Mammary epithelial cell (primary cell): Measurements from ENCODE around the gene ZNF273.

Source experiments
- EZH2 ChIP-seq: IDR thresholded peaks from 2 replicates; pipeline ENCODE4 v1.6.1; 2012; ENCODE audit warnings: low read length, inconsistent platforms, borderline replicate concordance
- TF ChIP-seq, protein P1 (sequence below), 2 donors: IDR thresholded peaks in 1 of 2; conservative IDR thresholded peaks in 1 of 2; 2 replicates each; pipeline ENCODE4 v1.5.1; 2011 to 2012; ENCODE audit warnings: inconsistent platforms in 2 of 2, low read length in 2 of 2, mild to moderate bottlenecking in 2 of 2, control low read depth in 1 of 2, low read depth in 1 of 2; ENCODE audit not compliant: insufficient read depth in 1 of 2; ENCODE audit errors: extremely low read depth in 1 of 2

DNA sequence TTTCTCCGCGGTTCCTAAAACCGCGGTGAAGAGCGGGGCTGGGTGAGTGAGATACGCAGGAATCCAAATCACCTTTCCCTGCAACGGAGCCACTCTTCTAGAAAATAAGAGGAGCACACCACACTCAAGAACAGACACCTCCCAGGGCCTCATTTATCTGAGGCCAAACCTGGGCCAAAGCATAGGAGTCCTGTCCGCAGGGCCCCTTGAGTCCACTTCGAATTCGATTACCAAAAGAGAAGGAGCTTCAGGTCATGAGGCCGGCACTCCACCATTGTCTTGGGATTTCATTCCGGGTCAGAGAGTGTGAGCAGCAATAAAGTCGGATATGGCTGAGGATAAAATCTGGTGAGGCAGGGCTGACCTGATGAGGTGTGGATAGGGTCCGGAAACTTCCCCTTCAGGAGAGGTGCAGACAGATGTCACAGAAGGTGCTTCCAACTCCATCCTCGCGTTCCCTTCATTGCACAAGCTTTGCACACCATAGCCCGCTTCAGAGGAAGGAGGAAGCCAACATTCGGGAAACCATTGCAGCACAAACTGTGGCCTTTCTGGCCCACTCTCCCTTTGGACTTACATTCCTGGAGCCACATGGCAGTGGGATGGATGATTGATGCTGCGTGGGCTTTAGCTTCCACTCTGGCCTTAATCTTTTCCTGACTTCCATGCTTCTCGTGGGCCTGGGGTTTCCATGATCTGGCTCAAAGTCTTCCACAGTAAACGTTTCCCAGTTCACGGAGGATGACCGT lies 27.2 kb upstream of the ZNF273 start:
- TF ChIP-seq, protein P1, sequence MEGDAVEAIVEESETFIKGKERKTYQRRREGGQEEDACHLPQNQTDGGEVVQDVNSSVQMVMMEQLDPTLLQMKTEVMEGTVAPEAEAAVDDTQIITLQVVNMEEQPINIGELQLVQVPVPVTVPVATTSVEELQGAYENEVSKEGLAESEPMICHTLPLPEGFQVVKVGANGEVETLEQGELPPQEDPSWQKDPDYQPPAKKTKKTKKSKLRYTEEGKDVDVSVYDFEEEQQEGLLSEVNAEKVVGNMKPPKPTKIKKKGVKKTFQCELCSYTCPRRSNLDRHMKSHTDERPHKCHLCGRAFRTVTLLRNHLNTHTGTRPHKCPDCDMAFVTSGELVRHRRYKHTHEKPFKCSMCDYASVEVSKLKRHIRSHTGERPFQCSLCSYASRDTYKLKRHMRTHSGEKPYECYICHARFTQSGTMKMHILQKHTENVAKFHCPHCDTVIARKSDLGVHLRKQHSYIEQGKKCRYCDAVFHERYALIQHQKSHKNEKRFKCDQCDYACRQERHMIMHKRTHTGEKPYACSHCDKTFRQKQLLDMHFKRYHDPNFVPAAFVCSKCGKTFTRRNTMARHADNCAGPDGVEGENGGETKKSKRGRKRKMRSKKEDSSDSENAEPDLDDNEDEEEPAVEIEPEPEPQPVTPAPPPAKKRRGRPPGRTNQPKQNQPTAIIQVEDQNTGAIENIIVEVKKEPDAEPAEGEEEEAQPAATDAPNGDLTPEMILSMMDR (conservative IDR thresholded peaks at IDR 0.05 in 1 of 2, IDR thresholded peaks at IDR 0.05 in 1 of 2; ENCODE audit: extremely low read depth in 1 of 2, insufficient read depth in 1 of 2, low read depth in 1 of 2, low read length in 2 of 2), result no peak
- TF ChIP-seq EZH2, result no peak
